Measurements from ENCODE around the gene TRIM17.
"Not testable (repeated sequence)": the region's sequence is repeated elsewhere in the genome, so short reads cannot be mapped to it uniquely, and the experiment has no call there.

Gene TRIM17

DNA sequence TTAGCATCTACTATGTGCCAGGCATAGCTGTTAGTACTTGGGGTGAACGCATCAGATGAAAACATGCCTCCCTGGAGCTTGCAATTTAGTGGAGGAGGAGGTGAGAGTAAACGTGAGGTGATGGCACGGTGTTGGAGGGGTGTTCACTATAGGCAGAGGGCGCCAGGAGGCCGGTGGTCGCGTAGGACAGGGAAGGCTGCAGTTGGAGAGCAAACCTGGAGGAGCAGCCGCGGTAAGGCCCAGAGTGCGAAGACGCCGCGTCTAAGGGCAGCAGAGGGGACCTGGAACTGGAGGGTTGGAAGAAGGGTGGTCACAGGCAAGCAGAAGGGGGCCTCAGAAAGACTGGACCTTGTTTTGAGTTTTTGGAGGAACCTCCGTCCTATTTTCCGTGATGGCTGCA lies 30.2 kb upstream of the TRIM17 start:
- DNase-seq: no peak

DNA sequence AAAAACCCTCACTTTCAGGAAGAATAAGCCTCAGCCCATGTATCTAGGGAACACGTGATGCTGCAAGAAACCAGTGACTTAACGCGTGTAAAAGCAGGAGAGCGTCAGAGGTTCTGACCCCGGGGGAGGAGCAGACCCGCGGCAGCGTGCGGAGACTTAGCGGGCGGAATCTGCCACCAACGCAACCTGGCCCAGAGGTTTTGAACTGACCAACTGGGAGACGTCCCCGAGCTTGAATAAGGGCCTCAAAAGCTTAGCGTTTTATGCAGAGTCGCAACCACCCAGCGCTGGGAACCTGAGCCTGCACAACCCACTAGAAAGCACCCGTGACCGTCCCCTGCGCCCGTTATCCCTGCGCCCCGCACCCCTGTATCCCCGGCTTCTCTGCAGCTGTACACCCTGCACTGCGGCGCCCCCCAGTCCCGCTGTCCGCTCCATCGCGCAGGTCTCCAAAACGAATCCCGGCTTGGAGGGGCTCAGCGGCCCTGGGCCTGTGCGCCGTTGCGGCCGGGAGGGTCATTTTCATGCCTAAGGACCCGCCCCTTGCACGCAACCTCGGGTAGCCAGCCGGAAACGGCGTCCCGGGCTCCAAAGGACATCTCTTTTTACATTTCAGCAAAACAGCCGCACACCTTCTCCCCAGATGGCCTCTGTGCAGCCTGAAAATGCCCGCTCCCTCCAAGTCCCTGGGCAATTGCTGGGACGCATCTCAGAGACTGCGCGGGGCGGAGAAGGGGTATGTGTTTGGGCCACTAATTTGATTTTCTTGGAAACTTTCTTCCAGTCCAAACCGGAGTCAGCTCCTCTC lies 29.4 kb upstream of the TRIM17 start:
- no peak for DNase-seq

DNA sequence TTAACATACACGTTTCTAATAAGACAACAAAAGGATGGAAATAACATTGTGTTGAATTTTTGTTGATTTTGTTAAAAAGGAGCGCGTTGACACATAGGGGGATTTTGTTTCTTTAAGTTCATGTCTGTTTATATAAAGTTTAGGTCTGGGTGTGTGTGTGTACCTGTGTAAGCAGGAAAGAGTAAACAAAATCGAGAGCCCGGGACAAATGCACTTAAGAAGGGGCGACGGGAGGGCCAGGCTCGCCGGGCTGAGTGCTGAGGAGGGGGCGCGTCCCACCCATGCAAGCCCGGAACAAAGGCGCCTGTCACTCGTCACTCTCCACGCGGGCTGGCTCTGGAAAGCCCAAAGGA lies 28.8 kb upstream of the TRIM17 start:
- no peak for DNase-seq

DNA sequence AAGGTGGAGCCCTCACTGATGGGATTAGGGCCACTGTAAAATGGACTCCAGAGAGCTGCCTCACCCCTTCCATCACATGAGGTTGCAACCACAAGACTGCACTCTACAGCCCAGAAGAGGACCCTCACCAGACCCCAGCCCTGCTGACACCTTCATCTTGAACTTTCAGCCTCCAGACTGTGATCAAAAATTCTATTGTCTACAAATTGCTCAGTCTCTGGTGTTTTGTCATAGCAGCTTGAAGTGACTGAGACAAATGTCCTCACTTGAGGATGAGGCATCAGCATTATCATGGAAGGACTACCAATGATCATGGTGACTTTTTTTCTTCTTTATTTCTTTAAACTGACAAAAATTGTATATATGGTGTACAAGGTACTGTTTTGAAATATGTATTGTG lies 26.7 kb upstream of the TRIM17 start:
- DNase-seq: no peak

DNA sequence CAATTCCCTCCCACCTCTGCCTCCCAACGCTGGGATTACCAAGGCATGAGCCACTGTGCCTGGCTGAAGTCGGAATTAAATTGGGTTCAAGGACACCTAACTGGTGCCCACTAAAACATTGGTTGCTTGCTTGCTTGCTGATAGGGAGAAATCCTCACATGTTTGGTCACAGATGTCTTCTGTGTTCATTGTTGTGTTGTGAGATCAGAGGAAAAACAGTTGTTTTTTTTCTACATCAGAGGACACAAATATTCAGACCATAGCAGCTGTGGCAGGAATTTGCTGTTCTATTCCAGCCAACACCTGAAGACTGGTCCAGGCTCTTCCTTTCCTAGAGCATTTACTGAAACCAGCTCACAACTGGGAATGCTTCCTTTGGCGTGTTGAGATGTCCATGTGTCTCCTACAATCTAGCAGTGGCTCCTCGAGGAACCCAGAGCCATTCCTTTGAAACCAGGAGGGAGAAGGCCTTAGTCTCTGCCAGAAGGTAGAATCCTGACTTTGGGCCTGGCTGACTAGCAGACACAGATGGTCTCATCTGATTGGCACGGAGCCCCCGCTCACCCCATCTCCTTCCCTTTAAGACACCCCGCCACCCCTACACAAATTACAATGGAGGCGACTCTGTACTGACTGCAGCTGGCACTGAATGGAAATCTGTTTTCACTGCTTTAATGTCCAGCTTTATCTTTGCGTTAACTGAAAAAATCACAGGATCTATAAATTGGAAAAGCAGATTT lies 24.3 kb upstream of the TRIM17 start:
- no peak for DNase-seq

DNA sequence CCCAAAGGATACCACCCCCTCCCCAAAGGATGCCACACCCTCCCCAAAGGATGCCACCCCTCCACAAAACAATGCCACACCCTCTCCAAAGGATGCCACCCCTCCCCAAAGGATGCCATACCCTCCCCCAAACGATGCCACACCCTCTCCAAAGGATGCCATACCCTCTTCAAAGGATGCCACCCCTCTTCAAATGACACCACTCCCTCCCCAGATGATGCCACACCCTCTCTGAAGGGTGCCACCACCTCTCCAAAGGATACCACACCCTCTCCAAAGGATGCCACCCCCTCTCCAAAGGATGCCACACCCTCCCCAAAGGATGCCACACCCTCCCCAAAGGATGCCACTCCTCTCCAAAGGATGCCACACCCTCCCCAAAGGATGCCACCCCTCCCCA lies 21.6 kb upstream of the TRIM17 start:
- DNase-seq: no peak

DNA sequence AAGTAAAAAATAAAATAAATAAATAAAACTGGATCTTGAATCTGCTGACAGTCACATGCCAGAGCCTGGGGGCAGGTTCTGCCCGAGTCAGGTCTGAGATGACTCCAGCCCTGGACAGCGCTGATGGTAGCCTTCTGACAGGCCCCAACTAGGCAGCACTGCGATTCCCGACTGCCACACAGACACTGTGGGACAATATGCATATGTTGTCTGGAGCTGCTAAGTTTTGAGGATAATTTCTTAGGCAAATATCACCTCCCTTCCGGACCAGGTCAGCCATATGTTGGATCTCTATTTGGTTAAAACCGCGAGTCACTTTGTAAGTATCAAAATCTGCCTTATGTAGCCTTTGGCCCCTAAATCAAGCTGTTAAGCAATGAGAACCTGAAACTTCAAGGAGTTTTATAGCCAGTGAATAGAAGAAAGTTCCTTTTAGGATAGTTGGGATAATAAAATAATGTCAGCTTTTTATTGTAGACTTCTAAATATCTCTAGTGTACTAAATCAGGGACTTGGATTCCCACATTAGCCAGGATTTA lies 20.8 kb upstream of the TRIM17 start:
- no peak for DNase-seq

DNA sequence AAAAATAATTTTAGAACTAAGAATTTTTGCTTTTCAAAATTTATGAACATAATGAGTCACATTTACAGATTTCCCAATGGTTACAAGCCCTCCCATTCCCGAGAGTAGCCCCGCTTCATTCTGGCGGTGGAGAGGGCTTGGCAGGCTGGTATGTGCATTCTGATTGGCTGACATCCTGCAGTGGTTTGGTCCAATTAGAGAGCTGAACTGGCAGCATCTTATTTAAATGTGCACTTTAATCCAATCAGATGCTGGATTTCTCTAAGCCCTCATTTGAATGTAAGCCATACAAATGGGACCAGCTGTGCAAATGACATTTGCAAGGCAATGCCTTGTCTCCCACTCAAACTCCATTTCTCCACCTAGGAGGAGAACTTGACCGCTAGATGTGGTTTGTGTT lies 18.0 kb upstream of the TRIM17 start:
- no peak for DNase-seq

DNA sequence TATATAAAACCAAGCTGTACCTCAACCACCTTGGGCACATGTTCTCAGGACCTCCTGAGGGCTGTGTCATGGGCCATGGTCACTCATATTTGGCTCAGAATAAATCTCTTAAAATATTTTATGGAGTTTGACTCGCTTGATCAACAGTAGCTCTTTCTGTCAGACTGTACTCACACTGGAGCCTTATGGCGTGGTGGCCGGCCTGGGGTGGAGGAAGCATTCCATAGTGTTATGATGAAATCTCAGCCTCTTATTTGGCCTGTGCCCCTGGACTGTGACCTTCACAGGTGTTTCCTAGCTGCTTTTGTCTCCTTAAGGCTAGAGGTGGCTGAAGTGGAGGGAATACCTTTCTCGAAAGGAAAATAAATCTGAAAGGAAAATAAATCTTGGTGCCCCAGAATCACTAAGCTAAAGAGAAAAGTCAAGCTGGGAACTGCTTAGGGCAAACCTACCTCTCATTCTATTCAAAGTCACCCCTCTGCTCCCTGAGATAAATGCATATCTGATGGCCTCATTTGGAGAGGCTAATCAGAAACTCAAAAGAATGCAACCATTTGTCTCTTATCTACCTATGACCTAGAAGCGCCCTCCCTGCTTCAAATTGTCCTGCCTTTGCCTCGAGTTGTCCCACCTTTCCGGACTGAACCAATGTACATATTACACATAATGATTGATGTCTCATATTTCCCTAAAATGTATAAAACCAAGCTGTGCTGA lies 16.8 kb upstream of the TRIM17 start:
- DNase-seq: not testable (repeated sequence)

DNA sequence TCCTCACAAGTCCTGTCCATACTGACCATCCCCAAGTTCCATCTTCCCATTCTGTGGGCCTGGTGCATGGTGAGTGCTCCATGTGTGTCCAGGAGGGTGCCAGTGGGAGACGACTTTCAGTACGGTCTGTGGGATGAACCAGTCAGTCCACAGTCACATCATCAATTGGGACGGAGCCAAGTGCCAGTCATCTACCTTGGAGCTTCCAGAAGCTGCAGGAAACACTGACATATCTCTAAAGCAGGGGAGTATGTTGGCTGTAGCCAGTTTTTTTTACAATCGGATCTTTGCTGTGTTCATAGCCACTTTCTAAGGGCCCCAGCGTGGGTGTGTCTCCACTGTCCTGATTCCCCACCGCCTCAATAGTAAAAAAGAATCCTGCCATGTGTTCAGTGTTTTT lies 13.6 kb upstream of the TRIM17 start:
- no peak for DNase-seq

DNA sequence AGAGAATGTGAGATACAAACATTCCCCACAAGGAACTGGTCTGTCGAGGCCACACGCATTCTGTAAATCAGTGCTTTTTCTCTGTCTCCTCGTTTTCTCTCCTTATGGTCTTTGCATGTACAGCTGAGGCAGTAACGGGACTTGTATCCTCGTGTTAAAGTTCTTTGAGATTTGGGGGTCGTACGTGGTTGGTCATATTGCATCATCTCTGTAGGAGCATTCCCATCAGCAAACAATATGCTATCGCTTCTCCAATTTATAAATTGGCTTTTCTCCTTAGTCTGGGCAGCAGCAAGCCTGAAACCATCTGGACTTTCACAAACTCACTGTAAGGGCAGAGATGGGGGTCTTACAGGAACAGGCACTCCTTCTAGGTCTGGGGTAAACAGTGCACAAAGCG lies 13.0 kb upstream of the TRIM17 start:
- DNase-seq: no peak

DNA sequence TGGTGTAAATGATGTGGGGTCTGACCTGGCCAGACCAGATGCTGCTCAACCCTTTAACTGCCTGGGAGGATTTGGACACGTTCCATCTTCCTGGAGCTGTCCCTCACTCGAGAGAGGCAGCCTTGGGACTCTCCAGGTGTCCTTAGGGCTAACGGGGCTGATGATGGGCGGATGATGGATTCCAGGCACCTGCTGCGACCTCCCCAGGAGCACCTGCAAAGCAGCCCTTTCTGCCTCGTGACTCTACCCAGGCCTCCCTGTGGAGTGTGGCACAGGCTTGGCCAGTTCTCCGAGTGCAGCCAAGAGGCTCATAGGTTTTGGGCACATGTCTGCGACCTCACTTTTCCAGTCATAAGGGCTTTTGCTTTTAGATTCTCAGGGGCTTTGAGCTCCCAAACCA lies 12.3 kb upstream of the TRIM17 start:
- no peak for DNase-seq

DNA sequence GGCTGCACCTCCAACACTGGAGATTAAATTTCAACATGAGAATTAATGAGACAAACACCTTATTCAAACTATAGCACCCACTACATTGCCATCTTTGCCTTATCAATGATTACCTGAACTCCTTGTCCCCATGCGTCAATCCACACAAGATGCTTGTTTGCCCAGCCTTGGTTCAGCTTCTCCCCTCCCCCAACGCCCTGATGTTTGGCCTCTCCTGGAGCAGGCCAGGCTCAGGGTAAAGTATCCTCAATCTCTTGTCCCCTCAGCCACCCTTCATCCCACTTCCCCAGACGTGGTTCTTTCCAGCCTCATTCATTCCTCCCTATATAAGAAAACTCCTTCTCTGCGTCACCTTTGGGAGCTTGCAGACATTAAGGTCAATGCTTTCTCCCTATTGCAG lies 11.8 kb upstream of the TRIM17 start:
- DNase-seq: no peak

DNA sequence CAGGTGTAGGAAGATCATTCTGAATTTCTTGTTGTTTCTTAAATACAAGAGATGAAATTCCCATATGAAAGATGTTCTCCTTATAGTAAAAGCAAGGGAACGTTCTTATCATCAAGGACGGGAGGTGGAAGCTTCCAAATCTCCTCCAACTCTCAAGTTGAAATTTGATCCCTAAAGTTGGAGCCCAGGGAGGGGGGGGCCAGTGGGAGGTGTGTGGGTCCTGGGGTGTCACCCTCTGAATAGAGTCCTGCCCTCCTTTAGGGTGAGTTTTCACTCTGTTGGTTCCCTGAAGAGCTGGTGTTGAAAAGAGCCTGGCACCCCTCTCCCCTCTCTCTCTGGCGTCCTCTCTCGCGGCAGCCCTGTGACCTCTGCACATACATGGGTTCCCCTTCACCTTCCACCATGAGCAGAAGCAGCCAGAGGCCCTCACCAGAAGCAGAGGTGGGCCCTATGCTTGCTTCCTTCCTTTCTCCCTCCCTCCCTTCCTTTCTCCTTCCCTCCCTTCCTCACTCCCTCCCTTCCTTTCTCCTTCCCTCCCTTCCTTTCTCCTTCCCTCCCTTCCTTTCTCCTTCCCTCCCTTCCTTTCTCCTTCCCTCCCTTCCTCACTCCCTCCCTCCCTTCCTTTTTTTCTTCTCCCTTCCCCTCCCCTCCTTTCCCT lies 10.0 kb upstream of the TRIM17 start:
- no peak for DNase-seq

DNA sequence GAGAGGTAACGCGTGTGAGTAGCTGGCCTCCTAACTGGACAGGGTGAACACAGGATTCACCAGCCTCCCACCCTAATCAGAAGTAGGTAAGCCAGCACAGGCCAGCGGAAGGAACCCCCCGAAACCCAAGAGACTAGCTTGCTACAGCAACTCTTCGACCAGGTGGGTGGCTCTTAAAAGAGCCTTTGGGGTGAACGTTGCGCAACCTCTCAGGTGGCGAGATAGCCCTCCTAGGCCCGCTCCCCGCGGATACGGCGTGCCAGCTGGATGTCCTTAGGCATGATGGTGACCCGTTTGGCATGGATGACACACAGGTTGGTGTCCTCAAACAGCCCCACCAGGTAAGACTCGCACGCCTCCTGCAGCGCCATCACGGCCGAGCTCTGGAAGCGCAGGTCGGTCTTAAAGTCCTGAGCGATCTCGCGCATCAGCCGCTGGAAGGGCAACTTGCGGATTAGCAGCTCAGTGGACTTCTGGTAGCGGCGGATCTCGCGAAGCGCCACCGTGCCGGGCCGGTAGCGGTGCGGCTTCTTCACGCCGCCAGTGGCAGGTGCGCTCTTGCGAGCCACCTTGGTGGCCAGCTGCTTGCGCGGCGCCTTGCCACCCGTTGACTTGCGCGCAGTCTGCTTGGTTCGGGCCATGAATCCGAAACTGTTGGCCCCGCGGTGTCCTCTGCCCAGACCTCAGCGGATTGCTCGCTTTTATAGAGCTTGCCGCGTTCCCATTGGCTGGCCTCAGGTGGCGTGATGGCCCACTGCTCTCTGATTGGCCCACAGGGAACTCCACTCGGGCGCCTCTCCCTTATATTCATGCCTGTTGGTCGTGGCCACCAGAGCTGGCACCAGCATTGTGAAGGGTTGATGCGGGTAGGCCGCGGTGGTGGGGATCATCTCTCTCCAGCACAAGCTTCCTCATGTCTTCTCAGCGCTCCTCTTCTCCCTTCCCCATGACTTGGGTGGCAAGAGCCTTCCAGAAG lies 8.3 kb upstream of the TRIM17 start:
- DNase-seq: no peak

DNA sequence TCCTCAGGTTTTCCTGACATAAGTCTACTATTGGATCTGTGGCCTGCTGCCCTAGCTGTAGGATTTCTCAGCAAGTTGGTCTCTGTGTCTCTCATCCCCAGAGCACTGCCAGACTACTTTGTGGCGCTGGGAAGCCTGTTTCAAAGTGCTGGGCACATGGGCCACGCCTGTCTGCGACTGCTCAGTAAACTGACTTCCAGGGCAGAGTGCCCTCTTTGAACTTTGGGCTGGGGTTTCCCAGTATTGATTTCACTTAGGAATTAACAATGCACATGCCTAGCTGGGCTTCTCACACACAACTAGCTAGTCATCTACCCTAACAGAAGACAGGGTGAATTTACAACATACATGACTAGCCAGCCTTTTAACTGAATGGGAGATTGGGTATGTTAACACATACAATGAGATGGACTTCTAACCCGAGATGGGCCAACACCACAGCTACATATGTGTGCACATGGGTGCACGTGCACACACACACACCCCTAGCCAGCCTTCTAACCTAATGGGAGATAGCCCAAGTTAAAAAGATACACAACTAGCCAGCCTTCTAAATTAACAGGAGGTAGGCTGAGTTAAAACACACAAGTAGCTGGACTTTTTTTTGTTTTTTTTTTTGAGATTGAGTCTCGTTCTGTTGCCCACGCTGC lies 6.9 kb upstream of the TRIM17 start:
- no peak for DNase-seq

DNA sequence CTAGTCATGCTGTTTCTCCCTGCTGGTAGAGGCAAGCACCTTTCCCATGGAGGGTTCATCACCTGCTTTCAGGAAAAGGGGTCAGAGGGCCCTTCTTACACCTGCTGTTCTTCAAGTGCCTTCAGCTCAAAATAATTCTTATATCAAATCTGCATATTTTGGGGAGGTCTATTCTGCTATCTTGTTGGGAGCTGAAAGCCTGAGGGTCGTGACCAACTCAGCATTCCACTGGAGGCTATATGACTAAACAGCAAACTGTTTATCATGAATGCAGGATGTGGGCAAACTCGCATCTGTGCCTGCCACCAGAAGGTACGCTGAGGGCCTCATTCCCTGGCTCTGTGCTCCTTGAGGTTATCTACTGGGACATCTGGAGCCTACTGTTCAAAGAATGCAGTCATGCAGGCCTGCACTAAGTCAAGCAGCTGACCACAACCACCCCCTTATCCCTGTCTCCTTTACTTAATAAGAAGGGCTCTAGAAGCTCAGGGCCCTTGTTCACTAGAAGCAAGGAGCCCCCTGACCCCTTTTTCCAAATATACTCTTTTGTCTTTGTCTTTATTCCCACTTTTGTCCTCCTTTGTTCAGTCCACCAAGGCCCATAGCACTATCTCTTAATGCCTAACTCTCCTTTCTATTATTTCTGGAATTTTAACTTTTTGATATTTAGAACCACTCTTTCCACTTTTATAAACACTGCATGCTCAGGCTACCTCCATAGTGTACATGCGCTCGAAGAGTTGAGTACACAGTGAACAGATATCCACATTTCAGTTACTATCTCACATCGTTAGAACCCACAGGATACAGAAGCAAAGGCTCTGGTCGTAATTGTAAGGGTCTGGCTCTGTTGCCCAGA lies 4.5 kb upstream of the TRIM17 start:
- no peak for DNase-seq

DNA sequence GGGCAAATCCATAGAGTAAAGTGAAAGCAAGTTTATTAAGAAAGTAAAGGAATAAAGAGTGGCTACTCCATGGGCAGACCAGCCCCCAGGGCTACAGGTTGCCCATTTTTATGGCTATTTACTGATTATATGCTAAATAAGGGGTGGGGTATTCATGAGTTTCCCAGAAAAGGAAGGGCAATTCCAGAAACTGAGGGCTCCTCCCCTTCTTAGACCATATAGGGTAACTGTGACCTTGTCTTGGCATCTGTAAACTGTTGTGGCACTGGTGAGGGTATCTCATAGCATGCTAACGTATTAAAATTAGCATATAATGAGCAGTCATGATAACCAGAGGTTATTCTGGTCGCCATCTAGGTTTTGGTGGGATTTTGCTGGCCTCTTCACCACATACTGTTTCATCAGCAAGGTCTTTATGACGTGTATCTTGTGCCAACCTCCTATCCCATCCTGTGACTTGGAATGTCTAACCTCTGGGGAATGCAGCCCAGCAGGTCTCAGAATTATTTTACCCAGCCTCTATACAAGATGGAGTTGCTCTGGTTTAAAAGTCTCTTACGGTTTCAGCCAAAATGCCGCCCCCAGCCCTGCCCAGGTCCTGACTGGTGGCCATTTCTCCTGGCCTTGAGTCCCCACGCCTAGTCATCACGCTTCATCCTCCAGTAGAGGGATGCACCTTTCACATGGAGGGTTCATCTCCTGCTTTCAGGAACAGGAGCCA lies 982 bp upstream of the TRIM17 start:
- no peak for DNase-seq

DNA sequence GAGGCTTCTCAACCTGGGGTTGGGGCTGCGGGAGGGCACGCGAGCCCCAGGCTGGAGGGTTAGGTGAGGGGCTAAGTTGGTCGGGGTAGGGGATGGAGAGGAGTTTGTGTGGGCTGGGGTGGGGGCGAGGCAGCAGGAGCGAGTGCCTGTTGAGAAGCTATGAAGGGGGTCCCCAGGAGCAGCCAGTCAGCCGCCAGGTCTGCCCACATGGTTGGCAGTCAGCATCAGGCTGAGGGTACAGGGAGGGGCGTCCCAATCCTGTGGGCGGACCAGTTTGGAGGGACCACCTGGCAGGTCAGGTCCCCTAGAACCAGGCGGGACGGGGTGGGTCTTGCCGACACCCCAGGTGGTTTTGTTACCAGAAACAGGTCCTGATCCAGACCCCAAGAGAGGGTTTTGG lies 400 bp upstream of the TRIM17 start:
- no peak for DNase-seq

DNA sequence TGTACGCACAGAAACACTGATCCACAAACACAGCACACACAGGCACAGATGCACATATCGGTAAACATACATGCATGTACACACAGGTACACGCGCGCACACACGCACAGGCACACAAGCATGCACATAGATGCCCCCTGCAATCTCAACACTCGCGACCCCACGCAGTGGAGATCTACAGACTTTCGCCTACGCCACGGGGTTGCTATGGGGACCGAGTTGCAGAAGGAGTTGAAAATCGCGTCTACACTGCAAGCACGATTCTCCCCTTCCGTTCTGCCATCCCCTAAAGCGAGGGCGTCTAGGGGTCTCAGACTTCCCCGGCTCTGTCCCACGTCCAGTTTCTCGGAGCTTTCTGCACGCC lies 826 bp downstream of the TRIM17 start:
- DNase-seq: no peak

All from NK-92 treated with Interleukin-12 subunit alpha and Interleukin-12 subunit beta, amount 100 ng/mL, for 24 hours (cell line).